Psoas muscle (tissue), 8 donors: Measurements from ENCODE around the gene CD320. TPM values are rescaled to one million over a fixed set of nuclear protein-coding genes. Genes with fewer than 3 reads are reported as not detected.
"Not testable (repeated sequence)": the region's sequence is repeated elsewhere in the genome, so short reads cannot be mapped to it uniquely, and the experiment has no call there.

ENCODE experiments used
- ATAC-seq, 4 donors: fragments of 200-7000 bp; cut with Tn5 transposase; one replicate each; pipeline ENCODE4 v1.9.1; 2020; ENCODE audit warnings: moderate library complexity in 3 of 4, mild to moderate bottlenecking in 2 of 4
- DNase-seq, 2 donors: peaks; one replicate each; pipeline ENCODE4 v3.0.0-alpha.2; 2020
- H3K27ac ChIP-seq: fragments of 200-600 bp; one replicate; pipeline ENCODE4 v1.8.0; 2022
- H3K27me3 ChIP-seq, 3 donors: fragments of 200-600 bp in 1 of 3; one replicate each; pipeline versions ENCODE4 v1.6.1 to v1.8.0; 2013 to 2022; ENCODE audit warnings: low read length in 2 of 3, mild to moderate bottlenecking in 2 of 3, moderate library complexity in 1 of 3; ENCODE audit not compliant: insufficient read depth in 3 of 3
- H3K36me3 ChIP-seq, 2 donors: fragments of 200-600 bp in 1 of 2; one replicate each; pipeline versions ENCODE4 v1.6.1 to v1.8.0; 2013 to 2022; ENCODE audit warnings: low read depth in 1 of 2, mild to moderate bottlenecking in 1 of 2, moderate library complexity in 1 of 2; ENCODE audit not compliant: insufficient read depth in 1 of 2
- H3K4me1 ChIP-seq: fragments of 200-600 bp; one replicate; pipeline ENCODE4 v1.8.0; 2022
- H3K4me3 ChIP-seq: fragments of 200-600 bp; one replicate; pipeline ENCODE4 v1.8.0; 2022; ENCODE audit warnings: mild to moderate bottlenecking
- H3K9me3 ChIP-seq: fragments of 200-600 bp; one replicate; pipeline ENCODE4 v1.8.0; 2022
- WGBS, 3 donors: extraction: QIAGEN DNeasy Blood & Tissue Kit; methylation state at CpG; one replicate each; pipeline versions ENCODE4 v1.1.6 to v1.1.7; 2013; 5-methylcytosine and 5-hydroxymethylcytosine counted together
- intact Hi-C, 2 donors: fragments of 100-400 bp; cut with DNase I; formaldehyde crosslinking; loops; one replicate each; pipeline versions ENCODE4 v1.11.0 to v1.14.2; 2022
- polyA plus RNA-seq, 3 donors: library from polyadenylated mRNA; stranded (reverse); fragments of 200-250 nt; gene quantifications; one replicate each; pipeline ENCODE4 v1.2.3, GENCODE V29; 2013
- total RNA-seq, 4 donors: library from RNA; stranded (reverse); fragmentation: NEBNext Ultra II Directional in 2 of 4; extraction: Animal tissue kit (Norgen Biotek cat#: 25700) in 2 of 4; gene quantifications; one replicate each; pipeline versions ENCODE4 v1.2.1 to v1.2.4, GENCODE V29; 2021 to 2023
- TF ChIP-seq, protein P1 (sequence below): fragments of 200-600 bp; IDR thresholded peaks from one replicate; pipeline ENCODE4 v1.8.0; 2022; ENCODE audit warnings: antibody characterized with exemption
- donor health status: healthy with polysubstance abuse.
- donor health status: DM: no; HTN: no; CAD: no; lungs with moderate emphysema.
- donor health status: Bipolar disorder and iron deficiency.
- donor health status: healthy.
- donor health status: DM: yes; HTN: yes; CAD: no.
- donor health status: DM: no; HTN: no; CAD: no.
- donor health status: DM: no; HTN: no; CAD: no.
- donor health status: DM: yes; HTN: yes; CAD: no.

CD320 gene
- total and polyA plus RNA-seq, 7 donors = 17.4 to 67.2 (median 25.4) TPM

DNA sequence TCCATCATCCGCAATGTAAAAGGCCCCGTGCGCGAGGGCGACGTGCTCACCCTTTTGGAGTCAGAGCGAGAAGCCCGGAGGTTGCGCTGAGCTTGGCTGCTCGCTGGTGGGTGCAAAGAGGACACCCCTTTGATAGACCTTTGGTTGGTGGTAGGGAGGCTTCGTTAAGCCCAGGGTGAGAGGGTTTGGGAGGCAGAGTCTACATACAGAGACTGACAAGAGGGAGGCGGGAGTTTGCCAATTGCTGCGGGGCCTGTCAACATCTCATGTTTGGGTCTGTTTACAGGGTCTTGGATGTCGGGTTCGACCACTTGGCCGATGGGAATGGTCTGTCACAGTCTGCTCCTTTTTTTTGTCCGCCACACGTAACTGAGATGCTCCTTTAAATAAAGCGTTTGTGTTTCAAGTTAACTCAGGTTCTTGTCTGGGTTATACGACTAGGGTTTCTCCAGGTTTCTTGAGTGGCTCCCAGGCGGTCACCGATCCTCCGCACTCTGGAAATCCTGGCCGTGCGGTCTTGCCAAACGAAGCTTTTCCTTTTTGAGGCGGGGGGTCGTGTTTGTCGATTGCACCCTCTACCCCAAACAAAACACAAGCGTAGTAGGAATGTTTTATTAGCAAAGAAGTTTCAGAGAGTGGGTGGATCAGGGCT lies 14.0 kb upstream of the CD320 start:
- TF ChIP-seq, protein P1, sequence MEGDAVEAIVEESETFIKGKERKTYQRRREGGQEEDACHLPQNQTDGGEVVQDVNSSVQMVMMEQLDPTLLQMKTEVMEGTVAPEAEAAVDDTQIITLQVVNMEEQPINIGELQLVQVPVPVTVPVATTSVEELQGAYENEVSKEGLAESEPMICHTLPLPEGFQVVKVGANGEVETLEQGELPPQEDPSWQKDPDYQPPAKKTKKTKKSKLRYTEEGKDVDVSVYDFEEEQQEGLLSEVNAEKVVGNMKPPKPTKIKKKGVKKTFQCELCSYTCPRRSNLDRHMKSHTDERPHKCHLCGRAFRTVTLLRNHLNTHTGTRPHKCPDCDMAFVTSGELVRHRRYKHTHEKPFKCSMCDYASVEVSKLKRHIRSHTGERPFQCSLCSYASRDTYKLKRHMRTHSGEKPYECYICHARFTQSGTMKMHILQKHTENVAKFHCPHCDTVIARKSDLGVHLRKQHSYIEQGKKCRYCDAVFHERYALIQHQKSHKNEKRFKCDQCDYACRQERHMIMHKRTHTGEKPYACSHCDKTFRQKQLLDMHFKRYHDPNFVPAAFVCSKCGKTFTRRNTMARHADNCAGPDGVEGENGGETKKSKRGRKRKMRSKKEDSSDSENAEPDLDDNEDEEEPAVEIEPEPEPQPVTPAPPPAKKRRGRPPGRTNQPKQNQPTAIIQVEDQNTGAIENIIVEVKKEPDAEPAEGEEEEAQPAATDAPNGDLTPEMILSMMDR = no peak
- intact Hi-C loops = no loop called here
- H3K9me3 ChIP-seq = no peaks in the 10 kb centered on the region
- peaks cover 0 to 4% (median 0%) of the 10 kb centered on the region in 3 donors for H3K27me3 ChIP-seq
- H3K36me3 ChIP-seq = peaks cover 0 to 34% of the 10 kb centered on the region in 2 donors
- peak in 1 of 4 donors; percentile 1 for ATAC-seq
- WGBS, 3 donors = 9 to 12% (median 11%) methylated on average over 29 to 30 of the region's 30 CpGs
- H3K4me1 ChIP-seq = peaks cover 33% of the 10 kb centered on the region
- peak overlapping the region; percentile 99 for H3K4me3 ChIP-seq
- no peak for DNase-seq
- peak overlapping the region; percentile 97 for H3K27ac ChIP-seq

DNA sequence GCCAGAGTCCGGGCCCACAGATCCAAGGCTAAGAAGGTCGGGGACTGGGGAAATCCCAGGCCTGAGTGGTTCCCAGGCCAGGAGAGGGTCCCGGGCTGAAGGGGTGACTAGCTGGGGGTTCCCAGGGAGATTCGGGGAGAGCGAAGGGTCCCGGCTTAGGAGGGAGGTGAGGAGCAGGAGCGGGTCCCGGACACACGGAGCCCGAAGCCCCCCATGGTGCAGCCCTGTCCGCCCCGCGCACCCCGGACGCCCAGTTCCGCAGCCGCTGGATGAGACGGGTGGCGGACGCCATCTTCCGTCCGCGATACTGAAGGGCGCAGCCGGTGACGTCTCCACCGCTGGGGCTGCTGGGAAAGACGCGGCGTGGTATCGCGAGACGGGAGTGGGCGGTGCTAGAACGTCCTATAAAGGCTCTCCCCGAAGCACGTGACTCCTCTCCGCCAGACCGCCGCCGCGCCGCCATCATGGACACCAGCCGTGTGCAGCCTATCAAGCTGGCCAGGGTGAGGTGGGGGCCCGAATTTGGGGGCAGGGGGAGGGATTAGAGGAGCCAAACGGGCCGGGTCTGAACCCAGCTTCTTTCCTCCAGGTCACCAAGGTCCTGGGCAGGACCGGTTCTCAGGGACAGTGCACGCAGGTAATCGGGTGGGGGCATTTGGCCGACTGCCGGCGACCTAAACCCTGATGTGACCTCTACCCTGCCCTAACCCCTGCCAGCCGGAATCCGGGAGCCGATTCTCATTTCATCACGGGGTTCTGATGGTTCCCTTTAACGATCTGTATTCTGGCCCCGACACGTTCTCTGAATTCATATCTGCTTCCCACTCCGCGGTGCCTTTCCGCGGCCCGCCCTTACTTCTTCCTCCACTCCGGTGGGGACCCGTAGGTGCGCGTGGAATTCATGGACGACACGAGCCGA lies 13.2 kb upstream of the CD320 start, which contains the start of the genes NDUFA7 and RPS28:
TSS of gene NDUFA7 (minus strand) at position 309 of the 919 bp plus-strand sequence. CDS start at position 292, 17 bp downstream.
TSS of gene RPS28 (plus strand) at position 430 of the 919 bp plus-strand sequence. CDS start at position 465, 35 bp downstream.
- H3K36me3 ChIP-seq = peaks cover 0 to 41% of the 10 kb centered on the region in 2 donors
- ATAC-seq (peak; percentile 95 to 98 (median 97)), DNase-seq (peak; percentile 96 to 99)
- no peaks in the 10 kb centered on the region for H3K27me3 ChIP-seq
- H3K9me3 ChIP-seq = no peaks in the 10 kb centered on the region
- peaks cover 33% of the 10 kb centered on the region for H3K4me1 ChIP-seq
- TF ChIP-seq, protein P1 = peak; percentile 28
- 0% methylated on average over 69 to 72 of the region's 72 CpGs for WGBS, 3 donors
- H3K27ac ChIP-seq = peak within 1 kb of the TSS; percentile 97
- peak within 1 kb of the TSS; percentile 99 for H3K4me3 ChIP-seq
- intact Hi-C loops = no loop called here

DNA sequence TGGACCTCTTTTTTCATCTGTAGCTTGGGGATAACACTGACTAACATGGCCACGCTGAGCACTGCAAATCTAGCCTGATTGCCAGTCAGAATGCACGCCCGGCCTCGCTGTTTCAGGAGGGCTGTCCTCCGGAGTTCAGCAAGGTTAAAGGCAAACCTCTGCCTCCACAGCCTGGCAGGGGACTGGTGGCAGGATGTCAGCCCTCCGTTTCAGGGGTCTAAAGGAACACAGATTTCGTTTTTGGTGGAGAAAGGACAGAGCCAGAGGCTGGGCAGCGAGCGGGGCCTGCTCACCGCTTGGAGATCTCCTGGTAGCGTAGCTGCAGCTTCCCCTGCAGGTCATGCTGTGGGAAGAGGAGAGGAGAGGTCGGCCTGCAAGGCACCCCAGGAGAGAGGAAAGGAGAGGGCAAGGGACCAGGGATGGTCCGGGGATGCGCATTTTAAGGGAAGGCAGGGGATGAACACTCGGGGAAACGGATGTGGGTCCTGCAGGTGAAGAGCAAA lies 12.5 kb upstream of the CD320 start:
- Histone ChIP-seq H3K9me3 (no peaks in the 10 kb centered on the region), H3K36me3 (peaks cover 0 to 48% of the 10 kb centered on the region in 2 donors), H3K4me3 (peak overlapping the region; percentile 99), H3K27me3 (no peaks in the 10 kb centered on the region), H3K4me1 (peaks cover 33% of the 10 kb centered on the region), H3K27ac (peak overlapping the region; percentile 97)
- TF ChIP-seq, protein P1 = no peak
- 1% methylated on average over 16 of the region's 16 CpGs for WGBS, 3 donors
- DNase-seq (no peak), ATAC-seq (peak; percentile 1 to 19 (median 9))
- intact Hi-C loops = no loop called here

DNA sequence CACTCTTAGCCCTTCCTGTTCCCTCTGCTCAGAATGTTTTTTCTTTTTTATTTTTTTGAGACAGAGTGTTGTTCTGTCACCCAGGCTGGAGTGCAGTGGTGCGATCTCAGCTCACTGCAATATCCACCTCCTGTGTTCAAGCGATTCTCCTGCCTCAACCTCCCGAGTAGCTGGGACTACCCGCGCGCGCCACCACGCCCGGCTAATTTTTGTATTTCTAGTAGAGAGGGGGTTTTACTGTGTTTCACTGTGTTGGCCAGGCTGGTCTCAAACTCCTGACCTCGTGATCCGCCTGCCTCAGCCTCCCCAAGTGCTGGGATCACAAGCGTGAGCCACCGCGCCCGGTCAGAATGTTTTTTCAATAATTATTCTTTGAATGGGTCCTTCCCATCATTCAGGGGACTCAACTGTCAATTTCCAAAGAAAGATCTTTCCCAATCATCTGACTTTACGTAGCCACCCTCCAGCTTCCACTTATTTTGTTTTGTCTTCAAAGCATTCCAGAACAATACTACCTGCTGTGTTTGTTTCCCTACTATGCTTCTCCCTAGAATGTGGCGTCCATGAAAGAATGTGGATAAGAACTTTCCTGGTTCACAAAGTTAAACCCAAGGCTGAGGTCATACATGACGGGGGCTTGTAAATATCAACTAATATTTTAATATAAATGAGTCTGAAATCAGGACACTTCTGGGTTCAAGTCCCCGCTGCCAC lies 11.8 kb upstream of the CD320 start:
- ATAC-seq (no peak), DNase-seq (peak in 1 of 2 donors; percentile 2)
- intact Hi-C loops = no loop called here
- Histone ChIP-seq H3K27ac (peak overlapping the region; percentile 97), H3K4me3 (peak overlapping the region; percentile 99), H3K4me1 (peaks cover 32% of the 10 kb centered on the region), H3K27me3 (no peaks in the 10 kb centered on the region), H3K36me3 (peaks cover 0 to 55% of the 10 kb centered on the region in 2 donors), H3K9me3 (no peaks in the 10 kb centered on the region)
- TF ChIP-seq, protein P1 = no peak
- 80 to 83% (median 80%) methylated on average over 19 of the region's 19 CpGs for whole genome bisulfite sequencing, 3 donors

DNA sequence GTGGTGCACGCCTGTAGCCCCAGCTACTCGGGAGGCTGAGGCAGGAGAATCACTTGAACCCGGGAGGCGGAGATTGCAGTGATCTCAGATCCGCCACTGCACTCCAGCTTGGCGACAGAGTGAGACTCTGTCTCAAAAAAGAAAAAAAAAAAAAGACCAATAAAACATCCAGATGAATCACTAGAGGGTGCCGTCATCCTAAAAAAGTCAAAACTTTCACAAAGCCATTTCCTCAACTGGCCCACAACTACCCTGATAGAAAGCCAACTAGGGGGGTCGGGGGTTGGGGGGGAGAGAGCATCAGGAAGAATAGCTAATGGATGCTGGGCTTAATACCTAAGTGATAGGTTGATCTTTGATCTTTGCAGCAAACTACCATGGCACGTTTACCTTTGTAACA lies 10.7 kb upstream of the CD320 start:
- H3K4me1 ChIP-seq = peaks cover 28% of the 10 kb centered on the region
- ATAC-seq, H3K27me3 ChIP-seq, H3K4me3 ChIP-seq, H3K27ac ChIP-seq, DNase-seq, H3K9me3 ChIP-seq, intact Hi-C loops: not testable (repeated sequence)
- peaks cover 0 to 61% of the 10 kb centered on the region in 2 donors for H3K36me3 ChIP-seq
- WGBS, 3 donors = 82 to 85% (median 83%) methylated on average over 9 of the region's 9 CpGs
